HG02642 (cell line): ENCODE data around the gene CPLX3.

Experiments used
- ATAC-seq: cut with Tn5 transposase; IDR thresholded peaks from one replicate; pipeline ENCODE4 v1.9.1; 2021; ENCODE audit warnings: mild to moderate bottlenecking; ENCODE audit not compliant: unreplicated experiment, poor library complexity

Gene CPLX3

DNA sequence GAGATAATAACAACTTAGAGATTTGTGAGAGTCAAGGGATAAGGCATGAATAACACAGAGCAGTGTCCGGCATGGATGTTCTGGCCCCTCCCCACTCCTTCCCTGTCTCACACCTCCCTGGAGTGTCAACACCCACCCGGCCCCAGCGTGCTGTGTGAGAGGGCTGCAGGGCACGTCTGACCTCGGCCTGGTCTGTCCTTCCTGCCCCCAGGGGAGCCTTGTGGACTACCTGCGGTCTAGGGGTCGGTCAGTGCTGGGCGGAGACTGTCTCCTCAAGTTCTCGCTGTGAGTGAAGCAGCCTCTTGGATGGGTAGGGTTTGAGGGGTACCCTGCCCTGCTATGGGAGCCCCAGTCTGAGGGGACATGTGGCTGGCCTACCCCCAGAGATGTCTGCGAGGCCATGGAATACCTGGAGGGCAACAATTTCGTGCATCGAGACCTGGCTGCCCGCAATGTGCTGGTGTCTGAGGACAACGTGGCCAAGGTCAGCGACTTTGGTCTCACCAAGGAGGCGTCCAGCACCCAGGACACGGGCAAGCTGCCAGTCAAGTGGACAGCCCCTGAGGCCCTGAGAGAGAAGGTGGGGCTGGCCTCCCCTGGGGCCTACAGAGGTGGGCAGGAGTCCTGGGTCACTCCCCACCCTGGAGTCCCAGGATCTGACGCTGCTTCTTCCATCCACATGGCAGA lies 25.0 kb upstream of the CPLX3 start:
- ATAC-seq = no peak

DNA sequence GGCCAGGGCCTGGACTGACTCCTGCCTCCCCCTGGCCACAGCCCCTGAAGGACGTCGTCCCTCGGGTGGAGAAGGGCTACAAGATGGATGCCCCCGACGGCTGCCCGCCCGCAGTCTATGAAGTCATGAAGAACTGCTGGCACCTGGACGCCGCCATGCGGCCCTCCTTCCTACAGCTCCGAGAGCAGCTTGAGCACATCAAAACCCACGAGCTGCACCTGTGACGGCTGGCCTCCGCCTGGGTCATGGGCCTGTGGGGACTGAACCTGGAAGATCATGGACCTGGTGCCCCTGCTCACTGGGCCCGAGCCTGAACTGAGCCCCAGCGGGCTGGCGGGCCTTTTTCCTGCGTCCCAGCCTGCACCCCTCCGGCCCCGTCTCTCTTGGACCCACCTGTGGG lies 24.1 kb upstream of the CPLX3 start:
- no peak for ATAC-seq

DNA sequence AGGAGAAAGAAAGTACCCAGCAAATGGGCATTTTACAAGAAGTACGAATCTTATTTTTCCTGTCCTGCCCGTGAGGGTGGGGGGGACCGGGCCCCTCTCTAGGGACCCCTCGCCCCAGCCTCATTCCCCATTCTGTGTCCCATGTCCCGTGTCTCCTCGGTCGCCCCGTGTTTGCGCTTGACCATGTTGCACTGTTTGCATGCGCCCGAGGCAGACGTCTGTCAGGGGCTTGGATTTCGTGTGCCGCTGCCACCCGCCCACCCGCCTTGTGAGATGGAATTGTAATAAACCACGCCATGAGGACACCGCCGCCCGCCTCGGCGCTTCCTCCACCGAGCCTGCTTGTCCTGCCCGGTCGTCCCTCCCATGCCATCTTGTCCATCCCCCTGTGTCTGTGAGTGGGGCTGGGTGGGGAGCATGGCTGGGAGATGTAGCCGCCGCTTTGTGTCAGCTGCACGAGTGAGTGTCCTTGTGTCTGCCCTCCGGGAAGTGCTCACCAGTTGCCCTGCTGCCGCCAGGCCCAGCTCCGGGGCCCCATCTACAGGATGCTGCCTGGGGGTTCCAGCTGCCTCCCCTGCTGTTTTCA lies 23.5 kb upstream of the CPLX3 start:
- ATAC-seq = no peak

DNA sequence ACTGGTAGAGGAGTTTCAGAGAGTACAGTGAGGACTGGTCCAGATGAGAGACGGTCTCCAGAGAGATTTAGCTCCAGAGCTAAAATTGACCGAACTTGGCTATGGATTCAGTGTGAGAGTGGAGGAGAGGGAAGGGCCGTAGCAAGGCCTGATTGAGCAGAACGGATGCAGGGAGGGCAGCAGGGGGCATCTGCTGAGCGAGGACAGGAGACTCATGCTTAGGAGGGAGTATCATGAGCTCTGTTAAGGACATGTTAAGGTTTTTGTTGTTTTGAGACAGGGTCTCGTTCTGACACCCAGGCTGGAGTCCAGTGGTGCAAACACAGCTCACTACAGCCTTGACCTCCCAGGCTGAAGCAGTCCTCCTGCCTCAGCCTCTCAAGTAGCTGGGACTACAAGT lies 21.5 kb upstream of the CPLX3 start:
- ATAC-seq = no peak

DNA sequence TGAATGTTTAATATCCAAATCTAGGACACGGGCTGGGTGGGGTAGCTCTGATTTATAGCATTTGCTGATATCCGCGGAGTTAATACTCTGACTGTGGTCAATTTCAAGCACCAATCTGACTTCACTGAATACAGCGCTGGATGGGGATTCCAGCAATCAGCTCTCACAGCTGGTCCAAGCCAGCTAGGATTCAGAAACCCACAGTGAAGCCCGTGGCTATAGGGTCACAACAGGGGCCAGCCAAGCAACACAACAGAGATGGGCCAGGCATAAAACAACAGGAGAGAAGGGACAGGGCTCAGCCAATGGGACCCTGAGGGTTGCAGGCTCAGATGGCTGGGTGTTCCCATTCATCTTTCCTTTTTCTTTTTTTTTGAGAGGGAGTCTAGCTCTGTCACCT lies 19.1 kb upstream of the CPLX3 start:
- no peak for ATAC-seq

DNA sequence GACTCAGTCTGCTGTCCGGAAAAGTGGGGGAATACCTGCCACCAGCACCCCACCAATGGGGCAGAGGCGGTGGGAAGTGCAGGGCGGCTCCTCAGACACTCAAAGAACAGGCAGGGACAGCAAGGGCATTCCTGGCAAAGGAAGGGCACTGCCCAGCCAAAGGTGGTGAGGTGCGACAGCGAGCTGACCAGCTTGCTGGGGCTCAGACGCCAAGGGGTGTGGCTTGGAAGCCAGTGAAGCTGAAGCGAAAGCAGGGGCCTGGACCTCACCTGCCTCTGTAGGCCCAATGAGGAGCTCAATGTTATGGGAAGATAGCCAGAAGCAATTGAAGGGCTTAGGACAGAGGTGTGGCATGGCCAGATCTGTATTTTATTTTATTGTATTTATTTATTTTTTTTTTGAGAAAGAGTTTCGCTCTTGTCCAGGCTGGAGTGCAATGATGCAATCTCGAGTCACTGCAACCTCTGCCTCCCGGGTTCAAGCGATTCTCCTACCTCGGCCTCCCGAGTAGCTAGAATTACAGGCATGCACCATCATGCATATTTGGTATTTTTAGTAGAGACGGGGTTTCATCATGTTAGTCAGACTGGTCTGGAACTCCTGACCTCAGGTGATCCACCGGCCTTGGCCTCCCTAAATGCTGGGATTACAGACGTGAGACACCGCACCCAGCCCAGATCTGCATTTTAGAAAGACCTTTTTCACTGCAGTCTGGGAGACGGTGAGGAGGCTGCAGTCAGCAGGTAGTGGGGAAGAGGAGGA lies 18.2 kb upstream of the CPLX3 start:
- no peak for ATAC-seq

DNA sequence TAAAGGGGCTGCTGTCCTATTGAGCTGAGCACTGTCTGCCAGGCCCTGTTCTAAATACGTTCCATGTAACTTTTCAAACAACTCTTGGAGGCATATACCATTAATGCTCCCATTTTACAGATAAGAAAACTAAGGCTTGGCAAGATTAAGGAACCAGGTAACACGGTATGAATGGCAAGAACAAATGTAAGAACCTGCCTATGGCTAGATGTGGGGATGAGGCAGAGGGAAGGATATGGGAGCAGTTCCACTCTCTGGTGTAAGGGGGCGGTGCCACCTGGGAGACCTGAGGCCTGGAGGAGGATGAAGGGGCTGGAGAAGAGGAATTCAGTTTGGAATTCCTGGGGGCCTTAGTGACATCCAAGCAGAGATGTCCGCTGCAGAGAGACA lies 17.6 kb upstream of the CPLX3 start:
- no peak for ATAC-seq

DNA sequence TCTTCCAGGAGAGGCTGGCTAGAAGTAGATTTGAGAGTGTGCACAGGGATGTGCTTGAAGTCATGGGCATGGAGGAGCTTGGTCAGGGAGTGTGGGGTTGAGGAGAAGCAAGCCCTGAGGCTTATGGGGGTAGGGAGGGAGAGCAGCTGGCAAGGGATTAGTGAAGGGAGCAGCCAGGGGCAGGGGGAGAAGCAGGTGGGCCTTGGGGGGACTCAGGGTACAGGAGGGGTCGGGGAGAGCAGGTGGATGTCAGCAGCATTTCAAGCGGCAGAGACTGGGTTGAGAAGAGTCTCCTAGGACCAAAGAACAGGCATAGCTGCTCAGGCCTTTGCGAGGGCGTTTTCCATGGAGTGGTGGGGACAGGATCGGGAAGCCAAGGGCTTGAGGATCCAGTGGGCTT lies 17.2 kb upstream of the CPLX3 start:
- no peak for ATAC-seq

DNA sequence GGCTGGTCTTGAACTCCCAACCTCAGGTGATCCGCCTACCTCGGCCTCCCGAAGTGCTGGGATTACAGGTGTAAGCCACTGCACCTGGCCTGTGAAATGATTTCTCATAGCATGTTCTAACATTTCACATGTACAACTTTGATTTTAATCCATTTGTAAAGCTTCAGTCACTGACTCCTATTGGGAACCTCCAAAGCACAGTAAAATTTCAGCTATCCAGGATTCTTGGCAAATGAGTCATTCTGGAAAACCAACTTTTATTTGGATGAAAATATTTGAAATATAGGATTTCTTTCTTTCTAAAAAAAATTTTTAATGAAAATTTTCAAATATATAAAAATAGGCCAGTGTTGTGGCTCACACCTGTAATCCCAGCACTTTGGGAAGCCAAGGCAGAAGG lies 16.5 kb upstream of the CPLX3 start:
- no peak for ATAC-seq

DNA sequence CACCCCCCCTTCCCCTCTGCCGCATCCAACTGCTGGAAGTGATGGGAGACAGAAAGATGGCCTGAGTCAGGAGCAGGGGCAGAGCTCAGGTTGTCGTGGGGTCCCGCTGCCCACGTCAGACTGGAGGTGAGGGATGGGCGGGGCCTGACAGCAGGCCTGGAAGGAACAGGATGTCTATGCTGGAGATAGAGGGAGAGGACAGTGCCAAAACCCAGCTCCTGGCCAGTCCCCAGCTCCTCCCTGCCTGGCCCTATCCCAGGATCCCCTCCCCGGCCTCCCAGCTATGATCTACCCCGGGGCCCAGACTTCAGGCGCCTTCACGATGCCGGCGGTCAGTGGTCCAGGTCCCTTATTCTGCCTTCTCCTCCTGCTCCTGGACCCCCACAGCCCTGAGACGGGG lies 13.9 kb upstream of the CPLX3 start, which contains the start of gene LMAN1L:
Gene LMAN1L (plus strand): TSS at position 303 of the 400 bp plus-strand sequence. CDS start 20 bp downstream, at position 323.
- ATAC-seq = no peak

DNA sequence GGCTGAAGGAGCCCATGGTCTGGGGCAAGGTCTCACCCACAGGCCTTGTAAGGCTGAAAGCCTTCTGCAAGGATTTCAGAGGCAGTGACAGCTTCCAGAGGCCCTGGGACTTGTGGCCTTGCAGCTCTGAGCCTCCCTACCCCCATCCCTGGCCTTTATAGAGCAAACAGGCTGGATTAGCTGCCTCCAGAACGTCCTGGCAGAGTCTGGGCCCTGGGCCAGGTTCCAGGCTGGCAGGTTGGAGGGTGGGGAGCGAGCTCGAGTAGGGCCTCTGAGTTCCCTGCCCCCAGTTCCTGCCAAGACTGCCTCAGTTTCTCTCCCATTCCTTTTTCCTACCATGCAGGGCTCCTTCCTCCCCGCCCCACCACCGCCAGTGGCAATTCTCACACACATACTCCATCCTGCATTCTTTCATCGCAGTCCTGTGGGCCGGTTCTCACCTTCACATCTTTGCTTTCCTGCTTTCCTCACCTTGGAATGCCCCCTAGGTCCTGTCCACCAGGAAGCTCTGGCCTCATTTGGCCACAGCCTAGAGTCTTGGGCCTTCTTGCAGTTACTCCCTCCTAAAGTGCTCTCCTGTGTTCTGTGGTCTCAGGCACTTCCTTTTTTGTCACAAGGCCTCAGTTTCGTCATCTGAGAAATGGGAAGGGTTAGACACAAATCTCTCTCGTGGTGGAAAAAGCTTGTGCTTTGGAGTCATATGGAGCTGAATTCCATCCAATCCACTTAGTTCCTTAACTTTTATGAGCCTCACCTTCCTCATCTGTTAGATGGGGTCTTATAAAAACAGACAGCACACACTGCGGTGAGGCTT lies 11.1 kb upstream of the CPLX3 start:
- no peak for ATAC-seq

DNA sequence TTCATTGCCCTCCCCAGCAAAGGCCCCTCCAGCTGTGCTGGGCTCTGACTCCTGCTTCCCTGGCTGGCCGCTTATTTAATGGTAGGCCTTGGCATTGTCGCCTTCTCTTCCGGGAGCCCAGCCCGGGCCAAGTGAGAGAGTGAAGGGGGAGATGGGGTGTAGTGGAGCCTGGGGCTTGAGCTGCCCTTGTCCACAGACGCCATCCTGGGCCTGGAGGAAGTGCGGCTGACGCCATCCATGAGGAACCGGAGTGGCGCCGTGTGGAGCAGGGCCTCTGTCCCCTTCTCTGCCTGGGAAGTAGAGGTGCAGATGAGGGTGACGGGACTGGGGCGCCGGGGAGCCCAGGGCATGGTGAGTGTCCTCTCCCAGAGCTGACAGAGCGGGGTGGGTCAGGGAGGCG lies 10.5 kb upstream of the CPLX3 start:
- ATAC-seq = no peak

DNA sequence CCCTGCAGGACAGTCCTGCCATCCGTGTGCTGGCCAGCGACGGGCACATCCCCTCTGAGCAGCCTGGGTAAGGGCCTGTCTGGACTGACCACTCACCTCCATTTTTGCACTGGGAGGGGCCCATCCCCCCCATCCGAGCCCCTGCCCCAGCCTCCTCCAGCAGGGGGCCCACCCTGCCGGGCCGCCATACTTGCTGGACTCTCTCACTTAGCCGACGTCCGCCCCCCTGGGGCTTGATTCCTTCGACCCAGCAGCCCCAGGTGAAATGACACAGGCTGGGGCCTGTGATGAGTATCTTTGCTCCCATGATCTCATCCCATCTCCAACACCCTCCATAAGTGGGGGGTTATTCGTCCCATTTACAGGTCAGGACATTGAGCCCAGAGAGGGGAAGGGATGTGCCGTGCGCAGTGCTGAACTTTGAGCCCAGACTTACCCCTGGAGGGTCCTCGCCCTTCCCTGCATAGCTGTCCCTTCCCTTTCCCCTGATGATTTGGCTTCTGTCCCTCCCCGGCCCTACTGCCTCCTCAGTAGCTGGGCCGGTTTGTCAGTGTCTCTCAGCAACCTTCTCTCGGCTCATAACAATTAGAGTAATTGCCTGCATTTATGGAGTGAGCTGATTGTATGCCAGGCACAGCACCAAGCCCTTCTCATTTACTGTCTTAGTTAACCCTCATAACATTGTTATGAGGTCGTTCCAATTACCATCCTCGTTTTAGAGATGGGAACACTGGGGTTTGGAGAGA lies 9.6 kb upstream of the CPLX3 start:
- ATAC-seq = no peak

DNA sequence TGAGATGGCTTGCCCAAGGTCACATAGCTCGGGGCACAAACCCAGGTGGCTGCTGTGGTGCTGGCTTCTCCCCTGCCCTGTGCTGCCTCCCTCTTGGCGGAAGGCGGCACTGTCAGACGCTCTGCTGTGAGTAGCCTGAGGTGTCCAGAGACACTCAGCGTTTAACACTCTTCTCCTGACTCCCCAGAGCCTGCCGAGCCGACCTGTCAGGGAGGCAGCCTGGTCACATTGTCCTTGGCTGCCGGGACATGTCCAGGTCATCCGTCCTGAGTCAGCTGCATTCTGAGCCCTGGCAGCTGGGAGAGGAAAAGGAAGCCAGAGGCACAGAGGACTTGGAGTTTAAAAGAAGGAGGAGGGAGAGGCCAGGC lies 9.1 kb upstream of the CPLX3 start:
- no peak for ATAC-seq

DNA sequence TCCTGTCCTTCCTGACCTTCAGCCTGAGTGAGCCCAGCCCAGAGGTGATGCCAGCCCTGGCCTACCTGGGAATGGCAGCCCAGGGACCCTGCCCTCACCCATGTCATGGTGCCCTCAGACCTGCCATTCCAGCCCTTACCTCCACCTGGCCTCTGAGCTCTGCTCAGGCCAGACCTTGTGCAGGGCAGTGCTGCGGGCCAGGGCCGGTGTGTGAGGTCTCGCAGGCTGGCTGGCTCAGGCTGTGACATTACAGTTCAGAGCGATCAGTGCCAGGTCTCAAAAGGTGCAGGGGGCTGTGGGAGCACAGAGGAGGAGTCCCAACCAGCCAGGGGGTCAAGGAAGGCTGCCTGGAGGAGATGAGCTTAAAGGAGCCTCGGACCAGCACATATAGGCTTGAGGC lies 6.4 kb upstream of the CPLX3 start:
- no peak for ATAC-seq

DNA sequence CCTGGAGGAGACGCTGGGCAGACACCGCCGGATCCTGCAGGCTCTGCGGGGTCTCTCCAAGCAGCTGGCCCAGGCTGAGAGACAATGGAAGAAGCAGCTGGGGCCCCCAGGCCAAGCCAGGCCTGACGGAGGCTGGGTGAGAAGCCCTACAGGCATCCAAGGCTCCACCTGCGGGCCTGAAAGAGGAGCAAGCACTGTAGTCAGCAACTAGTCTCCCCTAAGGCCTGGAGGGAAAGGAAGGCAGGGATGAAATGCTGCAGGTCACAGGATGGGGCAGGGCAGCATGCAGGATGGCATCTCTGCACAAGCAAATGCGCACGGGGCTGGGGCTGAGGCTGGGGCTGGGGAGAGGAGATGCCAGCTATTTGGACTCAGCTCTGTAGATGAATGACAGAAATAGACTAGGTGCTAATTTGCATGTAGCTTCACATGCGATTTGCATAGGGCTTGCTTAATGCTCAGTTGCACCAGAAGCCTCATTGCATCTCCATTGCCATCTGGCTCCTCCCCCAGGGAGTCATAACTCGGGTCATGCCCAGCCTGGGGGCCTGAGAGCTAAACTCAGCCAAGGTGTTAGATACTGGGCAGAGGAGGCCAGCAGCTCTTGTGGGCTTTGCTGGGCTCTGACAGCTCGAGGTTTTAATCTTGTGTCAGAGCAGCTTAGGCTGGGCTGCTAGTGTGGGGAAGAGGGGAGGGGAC lies 5.2 kb upstream of the CPLX3 start:
- peak; percentile 63 for ATAC-seq

DNA sequence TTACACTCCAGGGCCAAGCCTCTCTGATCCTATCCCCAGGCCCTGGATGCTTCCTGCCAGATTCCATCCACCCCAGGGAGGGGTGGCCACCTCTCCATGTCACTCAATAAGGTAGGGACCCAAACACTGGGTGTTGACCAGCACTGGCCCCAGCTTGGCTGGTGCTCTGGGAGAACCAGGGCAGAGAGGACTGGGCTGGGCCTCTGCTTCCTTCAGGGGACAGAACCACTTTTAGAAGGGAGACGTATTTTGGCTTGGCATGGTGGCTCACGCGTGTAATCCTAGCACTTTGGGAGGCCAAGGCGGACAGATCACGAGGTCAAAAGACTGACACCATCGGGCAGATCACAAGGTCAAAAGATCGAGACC lies 4.7 kb upstream of the CPLX3 start:
- no peak for ATAC-seq

DNA sequence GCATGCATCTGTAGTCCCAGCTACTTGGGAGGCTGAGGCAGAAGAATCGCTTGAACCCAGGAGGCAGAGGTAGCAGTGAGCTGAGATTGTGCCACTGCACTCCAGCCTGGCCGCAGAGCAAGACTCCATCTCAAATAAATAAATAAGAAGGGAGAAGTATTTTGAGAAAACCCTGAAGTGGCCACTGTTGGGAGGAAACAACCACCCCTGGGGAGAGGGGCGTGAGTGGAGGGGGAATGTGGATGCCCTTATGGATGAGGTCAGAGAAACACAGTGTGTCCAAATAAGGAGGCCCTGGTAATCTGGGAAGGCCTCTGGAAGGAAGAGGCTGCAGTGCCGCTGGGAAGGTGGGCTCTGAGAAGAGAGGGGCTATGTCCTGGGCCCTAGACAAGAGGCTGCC lies 4.2 kb upstream of the CPLX3 start:
- ATAC-seq = no peak

DNA sequence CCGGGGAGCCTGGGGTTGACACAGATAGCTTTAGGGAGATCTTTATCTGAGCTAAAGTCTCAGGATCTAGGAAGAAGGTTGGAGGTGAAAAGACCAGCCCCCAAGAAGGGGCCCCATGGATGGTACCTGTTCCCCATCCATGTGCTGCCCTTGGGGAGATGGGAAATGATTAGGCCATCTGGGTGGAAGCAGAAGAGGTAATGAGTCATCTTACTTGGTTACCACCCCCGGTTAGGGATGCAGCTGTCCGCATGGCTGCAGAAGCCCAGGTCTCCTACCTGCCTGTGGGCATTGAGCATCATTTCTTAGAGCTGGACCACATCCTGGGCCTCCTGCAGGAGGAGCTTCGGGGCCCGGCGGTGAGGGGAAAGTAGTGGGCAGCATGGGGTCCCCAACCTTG lies 3.1 kb upstream of the CPLX3 start:
- ATAC-seq = no peak

DNA sequence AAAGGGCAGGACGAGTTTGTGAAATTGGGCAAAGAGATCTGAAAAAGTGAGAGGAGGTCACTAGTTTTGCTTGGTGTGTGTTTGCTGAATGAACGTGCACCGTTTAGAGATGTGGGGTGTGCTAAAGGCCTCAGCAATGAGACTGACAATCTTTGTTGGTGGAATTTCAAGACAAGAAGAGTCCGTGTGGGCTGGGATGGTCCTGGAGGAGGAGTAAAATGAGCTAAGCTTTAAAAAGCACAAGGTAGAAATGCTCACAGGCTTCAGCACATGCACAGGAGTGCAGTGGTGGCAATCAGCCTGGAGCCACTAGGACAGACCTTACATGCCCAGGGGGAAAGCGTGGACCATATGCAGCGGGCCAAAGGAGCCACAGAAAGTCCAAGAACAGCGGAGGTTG lies 1.5 kb upstream of the CPLX3 start:
- ATAC-seq = no peak
